HFF-Myc (cell line): ENCODE results near the gene NLRX1.
"Not testable (repeated sequence)": the region's sequence is repeated elsewhere in the genome, so short reads cannot be mapped to it uniquely, and the experiment has no call there.

Source experiments
- DNase-seq: peaks from one replicate; pipeline ENCODE4 v3.0.0-alpha.2; 2011; ENCODE audit warnings: low read depth; ENCODE audit errors: extremely low read depth
- H3K4me3 ChIP-seq: replicated peaks from 2 replicates; pipeline ENCODE4 v1.5.1; 2011; ENCODE audit warnings: low read depth, mild to moderate bottlenecking, control low read depth, low read length
- CTCF ChIP-seq: IDR thresholded peaks from 2 replicates; pipeline ENCODE4 v1.5.1; 2012; ENCODE audit warnings: mild to moderate bottlenecking, low read depth, low read length, control low read depth; ENCODE audit errors: missing control alignments

NLRX1 gene

GRCh38 chr11:119192111-119192510, 23.6 kb downstream of the NLRX1 start:
- H3K4me3 ChIP-seq, result no peak overlapping the region
- TF ChIP-seq CTCF, result no peak
- no peak for DNase-seq

- H3K4me3 ChIP-seq, result no peak overlapping the region
- no peak for TF ChIP-seq CTCF
- DNase-seq, result no peak
Measured at GRCh38 chr11:119193001-119193400, 24.5 kb downstream of the NLRX1 start.

GRCh38 chr11:119193626-119194025, 25.1 kb downstream of the NLRX1 start:
- TF ChIP-seq CTCF, result no peak
- no peak overlapping the region for H3K4me3 ChIP-seq
- DNase-seq, result no peak

DNA sequence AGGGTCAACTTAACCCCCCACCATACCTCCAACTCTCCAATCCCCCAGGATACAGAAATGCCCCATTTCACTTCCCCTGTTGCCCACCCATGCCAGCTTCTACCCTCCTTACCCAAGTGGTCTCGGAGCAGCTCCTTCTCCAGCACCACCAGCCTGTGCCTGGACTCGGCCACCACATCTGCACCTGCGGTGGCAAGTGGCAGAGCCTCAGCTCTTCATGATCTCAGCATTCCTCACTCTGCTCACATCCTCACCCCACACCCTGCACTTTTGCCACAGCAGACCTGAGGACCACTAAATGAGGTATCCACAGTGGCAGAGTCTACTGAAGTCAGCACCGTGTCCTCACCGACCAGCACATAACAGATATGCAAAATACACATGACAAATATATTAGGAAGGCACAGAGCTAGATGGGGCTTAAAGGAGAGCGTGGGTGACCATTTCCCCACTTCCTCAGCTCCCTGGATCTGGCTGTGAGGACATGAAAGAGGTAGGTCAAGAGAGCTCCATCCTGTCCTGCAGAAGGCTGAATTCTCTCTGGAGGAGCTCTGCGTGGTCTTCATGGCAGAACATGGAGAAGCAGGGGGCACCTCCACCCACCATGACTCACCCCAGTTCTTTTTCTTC, 26.4 kb downstream of the NLRX1 start:
- no peak for DNase-seq
- H3K4me3 ChIP-seq, result no peak overlapping the region
- no peak for TF ChIP-seq CTCF

- no peak for DNase-seq
- no peak for TF ChIP-seq CTCF
- H3K4me3 ChIP-seq, result no peak overlapping the region
Measured at GRCh38 chr11:119195680-119196079, 27.2 kb downstream of the NLRX1 start.

- TF ChIP-seq CTCF, result peak; percentile 82
- peak; percentile 78 for DNase-seq
Measured at GRCh38 chr11:119196833-119197483, 28.4 kb downstream of the NLRX1 start.

GRCh38 chr11:119198925-119199324, 30.4 kb downstream of the NLRX1 start:
- DNase-seq, result no peak
- no peak for TF ChIP-seq CTCF
- no peak overlapping the region for H3K4me3 ChIP-seq

More at GRCh38 chr11:119196833-119197483, 28.4 kb downstream of the NLRX1 start:
- no peak overlapping the region for H3K4me3 ChIP-seq

DNA sequence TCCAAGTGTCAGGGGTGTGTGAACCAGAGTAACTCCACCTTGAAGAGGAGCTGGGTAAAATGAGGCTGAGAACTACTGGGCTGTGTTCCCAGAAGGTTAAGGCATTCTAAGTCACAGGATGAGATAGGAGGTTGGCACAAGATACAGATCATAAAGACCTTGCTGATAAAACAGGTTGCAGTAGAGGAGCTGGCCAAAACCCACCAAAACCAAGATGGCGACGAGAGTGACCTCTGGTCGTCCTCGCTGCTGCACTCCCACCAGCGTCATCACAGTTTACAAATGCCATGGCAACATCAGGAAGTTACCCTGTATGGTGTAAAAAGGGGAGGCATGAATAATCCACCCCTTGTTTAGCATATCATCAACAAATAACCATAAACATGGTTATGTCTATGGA, 32.7 kb downstream of the NLRX1 start:
- not testable (repeated sequence) for DNase-seq

More for the DNA sequence above, 32.7 kb downstream of the NLRX1 start:
- H3K4me3 ChIP-seq, result not testable (repeated sequence)
